Measurements from ENCODE around the gene STIM1.
"Not testable (repeated sequence)": the region's sequence is repeated elsewhere in the genome, so short reads cannot be mapped to it uniquely, and the experiment has no call there.

The STIM1 gene

DNA sequence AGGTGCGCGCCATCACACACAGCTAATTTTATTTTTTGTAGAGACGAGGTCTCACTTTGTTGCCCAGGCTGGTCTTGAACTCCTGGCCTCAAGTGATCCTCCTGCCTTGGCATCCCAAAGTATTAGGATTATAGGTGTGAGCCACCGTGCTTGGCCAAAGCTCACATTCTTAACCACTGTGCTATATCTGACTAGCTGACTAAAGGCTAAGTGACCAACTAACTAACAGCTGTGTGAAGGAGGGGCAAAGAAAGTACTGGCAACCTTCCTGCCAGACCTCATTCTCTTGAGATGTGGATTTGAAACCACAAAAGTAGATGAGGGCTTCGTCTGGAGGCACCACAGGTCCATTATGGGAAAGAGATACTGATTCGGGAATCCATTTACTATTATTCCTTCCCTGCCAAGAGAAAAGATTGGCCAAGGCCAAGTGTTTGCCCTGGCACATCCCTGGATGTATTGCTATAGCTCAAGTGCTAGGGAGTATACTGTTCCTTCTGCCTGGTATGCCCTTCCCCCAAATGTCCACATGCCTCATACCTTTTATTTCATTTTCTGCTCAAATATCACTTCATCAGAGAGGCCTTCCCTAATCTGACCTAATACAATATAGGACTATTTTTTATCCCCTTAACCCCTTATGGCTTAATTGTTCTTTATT, 186.4 kb downstream of the STIM1 start:
- DNase-seq = no peak

DNA sequence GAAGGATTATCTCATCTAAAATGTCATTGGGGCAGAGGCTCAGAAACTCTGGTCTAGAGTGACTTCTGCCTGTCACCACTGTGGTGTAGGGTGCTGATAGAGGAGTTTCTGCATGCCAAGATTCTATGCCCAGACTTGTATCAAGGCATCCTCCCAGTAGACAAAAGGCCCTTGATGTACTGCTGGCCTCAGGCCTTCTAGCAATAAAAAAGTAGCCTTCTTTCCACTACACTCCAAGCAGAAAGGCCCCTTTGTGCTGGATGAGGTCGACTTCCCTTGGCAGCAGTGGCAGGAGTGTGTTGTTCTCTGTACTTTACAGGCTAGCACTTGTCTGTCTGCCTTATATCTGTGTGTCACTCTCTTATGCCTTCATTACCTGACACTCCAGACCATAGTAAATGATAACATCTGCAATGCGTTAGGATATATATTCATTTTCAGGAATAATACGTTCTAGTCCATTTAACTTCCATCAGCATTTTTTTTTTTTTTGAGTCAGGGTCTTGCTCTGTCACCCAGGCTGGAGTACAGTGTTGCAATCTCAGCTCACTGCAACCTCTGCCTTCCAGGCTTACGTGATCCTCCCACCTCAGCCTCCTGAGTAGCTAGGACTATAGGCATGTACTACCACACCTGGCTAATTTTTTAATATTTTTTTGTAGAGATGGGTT, 189.6 kb downstream of the STIM1 start:
- DNase-seq = no peak

DNA sequence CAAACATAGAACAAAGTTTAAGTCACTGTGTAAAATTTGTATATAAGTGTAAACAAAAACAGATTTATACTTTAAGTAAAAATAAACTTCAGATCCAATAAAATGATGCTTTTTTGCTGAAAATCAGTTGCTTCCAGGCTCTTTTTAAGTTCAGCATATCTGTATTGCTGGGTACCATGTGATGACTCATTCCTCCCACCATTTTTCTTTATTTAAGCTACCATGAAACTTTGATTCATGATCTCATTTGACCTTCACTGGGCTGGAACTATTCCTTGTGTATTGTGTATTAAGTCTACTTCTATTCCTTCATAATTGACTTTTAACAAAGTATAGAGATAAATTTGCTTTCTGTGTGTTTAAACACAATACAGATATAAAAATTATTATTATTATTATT, 192.9 kb downstream of the STIM1 start:
- no peak for DNase-seq

DNA sequence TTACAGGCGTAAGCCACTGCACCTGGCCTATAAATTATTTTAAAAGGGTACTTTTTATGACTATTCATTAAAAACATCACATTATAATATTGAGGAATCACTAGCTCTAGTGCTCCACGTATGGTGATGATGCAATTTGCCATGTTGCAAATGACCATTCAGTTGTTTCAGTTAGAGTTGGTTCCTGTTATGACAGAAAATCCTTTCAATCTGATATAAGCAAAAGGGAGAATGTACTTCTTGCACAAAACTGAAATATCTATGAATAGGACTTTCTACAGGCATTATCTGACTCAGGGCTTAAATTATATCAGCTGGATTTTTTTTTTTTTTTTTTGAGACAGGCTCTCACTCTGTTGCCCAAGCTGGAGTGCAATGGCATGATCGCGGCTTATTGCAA, 193.5 kb downstream of the STIM1 start:
- DNase-seq = no peak

DNA sequence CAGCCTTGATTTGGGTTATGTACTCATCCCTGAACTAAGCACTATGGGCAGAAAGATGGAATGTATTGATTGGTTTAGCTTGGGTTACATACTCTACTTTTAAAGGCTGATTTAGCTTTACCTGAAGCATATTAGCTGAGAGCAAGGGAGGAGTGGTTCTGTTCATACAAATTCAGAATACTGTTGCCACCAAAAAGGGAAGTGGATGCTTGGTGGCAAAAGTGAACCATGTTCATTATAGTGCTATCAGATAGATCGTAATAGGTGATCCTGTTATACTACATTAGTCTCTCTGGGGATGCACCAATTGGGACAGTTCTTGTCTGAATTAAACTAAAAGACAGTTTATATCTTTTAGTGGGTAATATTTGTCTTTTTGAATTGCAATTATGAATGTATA, 194.7 kb downstream of the STIM1 start:
- no peak for DNase-seq

DNA sequence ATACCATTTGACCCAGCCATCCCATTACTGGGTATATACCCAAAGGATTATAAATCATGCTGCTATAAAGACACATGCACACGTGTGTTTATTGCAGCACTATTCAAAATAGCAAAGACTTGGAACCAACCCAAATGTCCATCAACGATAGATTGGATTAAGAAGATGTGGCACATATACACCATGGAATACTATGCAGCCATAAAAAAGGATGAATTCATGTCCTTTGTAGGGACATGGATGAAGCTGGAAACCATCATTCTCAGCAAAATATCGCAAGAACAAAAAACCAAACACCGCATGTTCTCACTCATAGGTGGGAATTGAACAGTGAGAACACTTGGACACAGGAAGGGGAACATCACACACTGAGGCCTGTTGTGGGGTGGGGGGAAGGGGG, 197.7 kb downstream of the STIM1 start:
- not testable (repeated sequence) for DNase-seq

DNA sequence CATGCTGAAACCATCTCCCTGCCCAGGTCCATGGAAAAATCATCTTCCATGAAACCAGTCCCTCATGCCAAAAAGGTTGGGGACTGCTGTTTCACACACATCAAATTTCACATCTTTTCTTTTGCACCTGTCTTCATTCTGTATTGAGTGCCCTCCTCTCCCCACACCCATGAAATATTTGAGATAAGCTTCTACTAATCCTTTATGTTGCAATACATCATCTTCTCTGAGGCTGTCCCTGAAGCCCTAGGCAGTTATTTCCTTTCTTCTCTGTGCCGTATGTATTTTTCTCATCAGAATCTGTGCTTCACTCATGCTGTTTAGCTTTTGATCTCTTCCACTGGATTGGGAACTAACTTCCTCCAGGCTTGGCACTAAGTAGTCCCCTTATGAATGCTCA, 199.2 kb downstream of the STIM1 start:
- no peak for DNase-seq

DNA sequence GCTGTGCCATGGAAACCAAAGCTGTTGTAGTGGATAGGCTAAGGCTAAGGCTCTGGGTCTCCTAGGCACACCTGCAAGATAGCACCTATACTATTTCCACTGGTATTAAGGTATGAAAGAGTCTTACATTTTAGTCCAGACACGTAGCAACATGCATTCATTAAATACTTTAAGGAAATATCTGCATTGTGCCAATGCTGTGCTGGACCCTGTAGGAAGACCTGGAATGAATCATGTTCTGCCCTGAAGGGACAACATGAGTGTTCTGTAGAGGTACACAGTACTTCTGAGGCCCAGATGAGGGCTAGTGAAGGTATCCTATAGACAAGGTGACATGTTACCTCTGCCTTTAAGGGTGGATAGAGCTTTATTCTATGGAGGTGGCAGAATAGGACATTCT, 204.0 kb downstream of the STIM1 start:
- no peak for DNase-seq

DNA sequence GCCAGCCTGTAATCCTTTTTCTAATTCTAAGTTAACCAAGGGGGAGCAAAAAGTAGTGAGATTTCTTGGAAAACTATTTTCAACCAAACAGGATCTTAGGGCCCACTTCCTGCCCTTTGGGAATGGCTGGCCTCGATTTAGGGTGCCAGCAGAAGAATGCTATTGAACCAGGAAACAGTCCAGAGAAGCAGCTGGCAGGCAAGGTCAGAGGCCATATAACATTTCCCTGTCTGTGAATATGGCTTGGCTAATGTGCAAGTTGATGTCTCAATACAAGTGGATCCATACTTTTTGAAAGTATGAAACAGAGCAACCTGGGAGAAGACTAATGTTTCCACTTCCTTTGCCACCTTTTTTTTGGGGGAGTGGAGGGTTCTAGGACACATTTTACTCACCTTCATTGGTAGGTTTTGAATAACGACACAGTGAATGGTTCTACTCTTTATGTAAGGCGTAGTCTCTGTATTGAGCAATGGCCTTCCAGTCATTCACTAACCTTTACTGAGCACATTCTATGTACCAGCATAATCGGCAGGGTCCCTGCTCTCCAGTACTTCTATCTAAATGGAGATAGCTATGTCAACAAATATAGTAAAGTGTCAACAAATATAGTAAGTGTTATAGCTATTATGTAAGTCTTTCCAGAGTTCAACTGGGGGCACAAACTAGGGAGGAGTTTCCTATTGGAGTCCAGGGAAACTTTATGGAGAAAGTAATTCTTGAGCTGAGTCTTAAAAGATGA, 204.9 kb downstream of the STIM1 start:
- DNase-seq = no peak

DNA sequence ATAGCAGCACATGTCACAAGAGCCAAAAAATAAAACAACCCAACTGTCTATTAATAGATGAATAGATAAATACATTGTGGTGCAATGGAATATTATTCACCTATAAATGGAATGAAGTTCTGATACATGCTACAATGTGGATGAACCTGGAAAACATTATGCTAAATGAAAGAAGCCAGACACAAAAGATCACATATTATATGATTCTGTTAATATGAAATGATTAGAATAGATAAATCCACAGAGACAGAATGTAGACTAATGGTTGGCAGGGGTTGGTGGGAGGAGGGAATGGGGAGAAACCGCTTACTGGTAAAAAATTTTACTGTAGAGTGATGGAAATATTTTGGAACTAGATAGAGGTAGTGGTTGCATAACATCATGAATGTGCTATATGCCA, 206.2 kb downstream of the STIM1 start:
- no peak for DNase-seq

DNA sequence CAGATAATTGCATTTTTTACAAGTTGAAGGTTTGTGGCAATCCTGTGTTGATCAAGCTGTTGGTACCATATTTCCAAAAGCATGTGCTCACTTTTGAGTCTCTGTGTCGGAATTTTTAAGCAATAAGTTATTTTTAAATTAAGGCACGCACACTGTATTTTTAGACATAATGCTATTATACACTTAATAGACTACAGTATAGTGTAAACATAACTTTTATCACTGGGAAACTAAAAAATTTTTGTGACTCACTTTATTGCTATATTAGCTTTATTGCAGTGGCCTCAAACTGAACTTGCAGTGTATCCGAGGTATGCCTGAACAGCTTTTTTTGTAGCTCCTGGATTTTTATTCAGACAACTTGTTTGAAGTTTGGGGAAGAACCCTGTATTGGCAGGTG, 207.9 kb downstream of the STIM1 start:
- no peak for DNase-seq

DNA sequence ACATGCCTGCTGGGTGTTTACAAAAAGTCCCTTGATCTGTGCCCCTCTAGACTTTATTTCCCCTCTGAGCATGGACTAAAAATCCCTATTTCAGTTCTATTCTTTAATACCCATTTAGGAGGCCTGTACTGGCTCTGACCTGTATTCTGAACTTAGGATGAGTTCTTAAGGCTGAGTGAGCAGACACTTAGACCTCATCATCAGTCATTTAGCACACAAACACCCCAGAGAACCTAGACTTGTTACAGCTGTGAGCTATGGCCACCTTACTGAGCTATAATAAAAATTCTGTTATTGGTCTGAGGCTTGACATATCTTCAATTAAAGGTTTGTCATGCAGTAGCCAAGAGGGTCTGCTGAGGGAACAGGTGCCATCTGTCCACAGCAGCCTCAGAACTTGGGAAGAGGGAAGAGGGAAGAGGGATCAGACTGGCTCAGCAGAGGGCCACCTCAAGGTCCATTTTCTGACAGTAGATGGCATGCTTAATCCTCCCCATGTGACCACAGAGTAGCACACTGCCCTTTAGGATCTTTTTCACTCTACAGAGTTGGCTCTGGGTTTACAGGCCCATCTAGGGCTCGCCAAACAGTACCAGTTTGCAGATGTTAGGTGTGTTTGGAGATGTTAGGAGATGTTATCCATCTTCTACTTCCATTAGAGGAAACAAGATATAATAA, 209.0 kb downstream of the STIM1 start:
- DNase-seq = no peak

DNA sequence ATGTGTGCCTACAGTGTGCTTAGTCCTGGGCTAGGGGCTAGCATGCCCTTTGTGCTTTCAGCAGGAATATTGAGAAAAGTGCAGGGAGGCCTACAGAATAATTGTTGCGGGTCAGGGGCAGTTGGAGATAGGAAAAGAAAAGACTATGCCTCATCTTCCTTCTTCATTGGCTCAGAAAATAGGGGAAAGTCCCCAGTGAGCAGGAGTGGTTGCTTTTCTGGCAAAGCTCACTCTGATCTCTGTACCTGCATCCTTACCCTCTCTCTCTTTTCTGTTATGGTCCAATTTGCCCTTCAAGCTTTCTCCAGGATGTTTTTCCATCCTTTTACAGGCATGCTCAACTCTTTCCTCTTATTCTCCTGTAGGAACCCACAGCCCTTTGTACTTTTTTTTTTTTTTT, 209.6 kb downstream of the STIM1 start:
- DNase-seq = no peak

DNA sequence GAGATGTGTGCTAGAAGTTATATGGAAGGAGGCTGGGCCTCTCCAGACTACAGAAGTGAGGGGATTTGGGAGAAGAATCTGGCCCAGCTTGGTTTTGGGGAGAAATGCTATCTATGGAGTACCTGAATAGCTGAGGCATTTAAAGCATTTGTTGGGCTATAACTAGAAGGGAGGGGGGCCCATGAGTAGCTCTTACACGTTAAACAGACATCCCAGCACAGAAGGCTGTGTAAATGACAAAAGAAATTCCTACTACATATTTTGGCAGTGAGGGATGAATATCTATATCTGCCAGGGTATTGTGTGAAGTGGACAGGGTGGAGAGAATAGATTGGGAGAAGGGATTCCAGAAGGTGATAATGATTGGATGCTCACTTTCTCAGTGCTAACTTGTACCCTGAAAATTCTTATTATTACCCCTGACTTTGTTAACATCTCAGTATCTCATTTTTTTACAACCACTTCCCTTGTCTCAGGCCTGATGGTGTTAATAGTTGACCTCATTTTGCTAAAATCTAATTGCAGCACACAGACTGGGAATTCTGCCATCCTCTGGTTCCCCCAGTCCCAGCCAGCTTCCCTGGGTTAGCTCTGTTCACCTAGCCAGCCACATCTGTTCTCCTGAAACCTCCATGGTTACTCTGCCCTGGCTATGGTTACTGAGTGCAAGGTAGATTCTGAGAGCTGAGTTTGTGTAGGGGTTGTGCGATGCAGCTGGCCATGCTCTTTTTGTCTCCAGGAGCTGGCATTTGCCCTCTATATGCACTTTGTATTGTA, 210.3 kb downstream of the STIM1 start:
- DNase-seq = no peak

DNA sequence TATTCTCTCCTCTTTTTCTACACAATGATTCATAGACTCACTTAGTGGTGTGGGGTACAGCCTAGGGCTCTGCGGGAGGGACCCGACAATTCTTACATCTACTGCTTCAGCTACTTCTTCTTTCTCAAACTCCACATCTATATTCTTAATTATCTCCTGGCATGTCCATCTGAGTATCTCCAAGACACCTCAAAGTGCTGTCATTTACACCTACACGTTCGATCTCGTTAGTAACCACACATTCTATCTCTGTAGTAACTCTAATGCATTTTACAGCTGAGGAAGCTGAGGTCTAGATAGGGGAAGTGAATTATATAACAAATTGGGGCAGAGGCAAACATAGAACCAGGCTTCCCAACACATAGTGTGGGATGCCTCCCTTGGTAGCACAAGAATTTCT, 211.4 kb downstream of the STIM1 start:
- no peak for DNase-seq

DNA sequence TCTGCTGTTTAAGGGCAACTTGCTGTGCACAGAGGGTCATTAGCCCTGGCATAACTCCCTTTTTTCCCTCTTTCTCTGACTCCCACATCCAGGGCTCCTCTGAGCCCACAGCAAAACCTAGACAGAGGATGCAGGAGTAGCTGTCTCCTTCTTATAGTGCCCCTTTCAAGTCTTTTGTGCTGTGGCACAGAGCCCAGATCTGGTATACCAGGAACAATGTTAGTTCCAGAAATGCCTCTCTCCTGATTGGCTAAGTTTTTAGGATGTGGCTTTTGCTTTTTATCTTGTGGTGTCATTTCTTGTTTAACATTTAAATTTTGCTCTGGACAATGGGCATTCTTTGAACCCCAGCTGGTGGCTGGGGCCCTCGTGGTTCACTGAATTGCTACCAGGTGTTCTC, 213.5 kb downstream of the STIM1 start:
- DNase-seq = no peak

DNA sequence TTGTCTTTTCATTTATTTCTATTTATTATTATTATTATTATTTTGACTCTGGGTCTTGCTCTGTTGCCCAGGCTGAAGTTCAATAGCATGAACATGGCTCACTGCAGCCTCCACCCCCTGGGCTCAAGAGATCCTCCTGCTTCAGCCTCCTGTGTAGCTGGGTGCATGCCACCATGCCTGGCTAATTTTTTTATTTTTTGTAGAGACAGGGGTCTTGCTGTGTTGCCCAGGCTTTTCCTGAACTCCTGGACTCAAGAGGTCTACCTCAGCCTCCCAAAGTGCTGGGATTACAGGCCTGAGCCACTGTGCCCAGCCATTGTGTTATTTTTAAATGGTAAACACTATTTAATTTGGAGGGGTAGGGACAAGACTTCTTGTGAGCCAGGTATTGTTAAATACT, 215.9 kb downstream of the STIM1 start:
- DNase-seq = no peak

DNA sequence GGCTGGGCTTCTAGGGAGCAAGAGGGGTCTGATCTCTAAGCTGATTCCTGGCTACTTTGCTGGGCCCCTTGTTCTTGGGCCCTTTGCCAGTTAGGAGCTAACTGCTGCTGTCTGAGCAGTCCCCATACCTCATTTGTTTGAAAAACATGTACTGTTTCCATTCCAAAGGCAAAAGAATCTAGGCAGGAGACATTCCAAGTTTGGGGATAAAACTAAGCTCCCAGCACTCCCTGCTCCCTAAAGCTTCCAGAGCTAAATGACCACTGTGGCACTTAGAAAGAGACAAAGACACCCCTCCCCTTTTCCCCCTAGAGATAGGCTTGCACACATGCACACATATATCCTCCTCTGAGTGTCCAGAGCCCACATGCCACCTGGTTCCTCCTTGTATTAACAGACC, 216.4 kb downstream of the STIM1 start:
- no peak for DNase-seq

DNA sequence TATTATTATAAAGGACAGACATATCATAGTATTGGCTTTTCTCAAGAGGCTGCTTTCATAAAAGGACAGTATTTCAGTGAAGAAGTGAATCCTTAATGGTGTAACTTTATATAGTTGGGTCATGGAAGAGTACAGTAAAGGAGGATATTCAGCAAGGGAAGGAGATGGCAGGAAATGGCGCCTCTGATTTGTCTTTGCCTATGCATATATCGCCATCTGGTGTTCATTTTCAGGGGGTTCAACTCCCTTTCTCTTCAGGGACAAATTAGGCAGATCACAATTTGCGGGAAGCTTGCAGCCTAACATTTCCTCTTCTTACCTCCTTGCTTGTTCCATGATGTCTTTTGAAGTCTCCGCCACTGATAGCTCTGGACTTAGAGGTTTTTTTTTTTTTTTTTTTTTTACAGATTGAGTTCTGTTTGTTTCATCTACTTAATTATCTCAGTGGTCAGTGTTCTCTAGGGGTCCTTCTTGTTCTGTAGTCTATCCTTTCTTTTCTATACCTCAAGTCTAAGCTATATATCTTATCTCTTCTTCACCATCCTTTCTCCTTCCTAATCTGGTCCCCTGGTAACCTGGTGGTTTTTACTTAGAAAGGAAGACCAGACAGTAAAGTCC, 217.3 kb downstream of the STIM1 start:
- peak; percentile 88 for DNase-seq

DNA sequence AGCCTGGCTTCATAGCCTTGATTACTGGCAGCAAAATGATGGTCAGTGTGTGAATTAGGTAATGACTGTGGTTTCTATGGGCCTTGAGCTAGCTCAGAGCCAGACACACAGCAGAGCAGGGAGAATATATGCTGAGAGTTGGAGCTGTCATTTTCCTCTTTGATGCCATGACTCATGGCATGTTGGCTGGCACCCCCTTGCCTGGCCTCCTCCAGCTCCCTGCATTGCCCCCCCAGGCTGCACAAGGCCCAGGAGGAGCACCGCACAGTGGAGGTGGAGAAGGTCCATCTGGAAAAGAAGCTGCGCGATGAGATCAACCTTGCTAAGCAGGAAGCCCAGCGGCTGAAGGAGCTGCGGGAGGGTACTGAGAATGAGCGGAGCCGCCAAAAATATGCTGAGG, 218.8 kb downstream of the STIM1 start:
- DNase-seq = no peak

DNA sequence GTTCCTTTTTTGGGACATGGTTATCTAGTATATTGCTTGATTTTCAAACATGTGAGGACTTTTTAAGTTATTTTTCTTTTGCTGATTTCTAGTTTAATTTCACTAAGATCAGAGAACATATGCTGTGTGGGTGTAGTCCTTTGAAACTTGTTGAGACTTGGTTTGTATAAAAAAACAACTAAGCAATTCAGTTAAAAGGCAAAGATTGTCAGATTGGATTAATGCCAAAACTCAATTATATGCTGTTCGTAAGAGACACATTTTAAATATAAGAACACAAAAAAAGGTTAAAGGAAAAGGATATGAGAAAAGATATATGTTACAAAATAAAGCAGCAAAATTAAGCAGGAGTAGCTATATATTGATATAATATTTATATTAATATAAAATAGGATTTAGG, 221.3 kb downstream of the STIM1 start:
- DNase-seq = no peak

DNA sequence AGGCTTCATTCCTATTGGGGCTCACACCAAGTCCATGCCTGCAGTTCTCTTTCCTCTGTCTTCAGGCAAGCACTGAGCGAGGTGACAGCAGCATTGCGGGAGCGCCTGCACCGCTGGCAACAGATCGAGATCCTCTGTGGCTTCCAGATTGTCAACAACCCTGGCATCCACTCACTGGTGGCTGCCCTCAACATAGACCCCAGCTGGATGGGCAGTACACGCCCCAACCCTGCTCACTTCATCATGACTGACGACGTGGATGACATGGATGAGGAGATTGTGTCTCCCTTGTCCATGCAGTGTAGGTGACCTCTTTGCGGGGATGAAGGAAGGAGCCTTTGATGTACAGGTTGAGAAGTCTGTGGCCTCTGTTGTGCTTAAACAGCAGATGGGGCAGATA, 227.7 kb downstream of the STIM1 start:
- DNase-seq = no peak
